Fibroblast of skin of left quadriceps (primary cell): ENCODE data around the gene JPH2.

Experiments
- DNase-seq, 2 experiments: peaks; one replicate each; pipeline ENCODE4 v3.0.0-alpha.2; 2013; ENCODE audit warnings: low read depth in 2 of 2

The JPH2 gene

GRCh38 chr20:44125332-44126127 is 61.5 kb downstream of the JPH2 start:
- no peak for DNase-seq

GRCh38 chr20:44123874-44124535 is 63.0 kb downstream of the JPH2 start:
- DNase-seq = no peak

GRCh38 chr20:44123251-44123650 is 63.7 kb downstream of the JPH2 start:
- DNase-seq = no peak

- no peak for DNase-seq
Measured at GRCh38 chr20:44120676-44121425, 66.1 kb downstream of the JPH2 start.

GRCh38 chr20:44118185-44119033 is 68.6 kb downstream of the JPH2 start:
- no peak for DNase-seq

- DNase-seq = no peak
Measured at GRCh38 chr20:44117296-44118184, 69.4 kb downstream of the JPH2 start.

- no peak for DNase-seq
Measured at GRCh38 chr20:44115762-44116644, 71.0 kb downstream of the JPH2 start.

GRCh38 chr20:44115181-44115580 is 71.8 kb downstream of the JPH2 start:
- DNase-seq = no peak

GRCh38 chr20:44113618-44114376 is 73.2 kb downstream of the JPH2 start:
- no peak for DNase-seq

- DNase-seq = no peak
Measured at GRCh38 chr20:44112889-44113617, 73.9 kb downstream of the JPH2 start.

GRCh38 chr20:44112456-44112855 is 74.5 kb downstream of the JPH2 start:
- no peak for DNase-seq

- no peak for DNase-seq
Measured at GRCh38 chr20:44111712-44112335, 75.2 kb downstream of the JPH2 start.

GRCh38 chr20:44110816-44111568 is 76.0 kb downstream of the JPH2 start:
- DNase-seq = no peak

GRCh38 chr20:44109951-44110361 is 77.0 kb downstream of the JPH2 start:
- no peak for DNase-seq

- DNase-seq = no peak
Measured at GRCh38 chr20:44106615-44107014, 80.4 kb downstream of the JPH2 start.

GRCh38 chr20:44104798-44105517 is 82.0 kb downstream of the JPH2 start:
- no peak for DNase-seq
